ENCODE results near the gene LUC7L. TPM values are rescaled to one million over a fixed set of nuclear protein-coding genes. Genes with fewer than 3 reads are reported as not detected.
A peak's percentile ranks its signal among the peaks of the same experiment; 100 is the strongest.

Gene LUC7L
- total RNA-seq, 2 experiments from 2014 or later, result 94.8 to 98.4 TPM

DNA sequence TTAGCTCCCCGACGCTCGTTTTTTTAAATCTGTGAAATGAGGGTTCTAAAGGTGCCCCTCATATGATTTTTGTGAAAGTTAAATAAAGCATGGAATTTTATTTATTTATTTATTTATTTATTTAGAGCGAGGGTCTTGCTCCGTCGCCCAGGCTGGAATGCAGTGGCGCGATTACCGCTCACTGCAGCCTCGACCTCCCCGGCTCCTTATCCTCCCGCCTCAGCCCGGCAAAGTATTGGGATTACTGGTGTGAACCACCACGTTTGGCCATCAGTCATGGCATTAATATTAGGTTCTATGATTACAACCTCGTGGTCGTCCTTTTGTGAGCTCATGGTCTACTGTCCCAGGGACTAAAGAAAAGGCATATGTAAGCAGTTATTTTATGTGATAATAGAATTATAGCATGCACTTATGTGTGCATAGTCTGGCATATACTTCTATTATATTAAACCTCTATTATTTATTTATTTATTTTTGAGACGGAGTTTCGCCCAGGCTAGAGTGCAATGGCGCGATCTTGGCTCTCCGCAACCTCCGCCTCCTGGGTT is 557 bp upstream of the LUC7L start:
- H3K36me3 Mint-ChIP-seq (ENCODE audit: low read depth), result peaks cover 41% of the 10 kb centered on the region
- no peaks in the 10 kb centered on the region for H3K27me3 Mint-ChIP-seq
- TF ChIP-seq, protein P1, sequence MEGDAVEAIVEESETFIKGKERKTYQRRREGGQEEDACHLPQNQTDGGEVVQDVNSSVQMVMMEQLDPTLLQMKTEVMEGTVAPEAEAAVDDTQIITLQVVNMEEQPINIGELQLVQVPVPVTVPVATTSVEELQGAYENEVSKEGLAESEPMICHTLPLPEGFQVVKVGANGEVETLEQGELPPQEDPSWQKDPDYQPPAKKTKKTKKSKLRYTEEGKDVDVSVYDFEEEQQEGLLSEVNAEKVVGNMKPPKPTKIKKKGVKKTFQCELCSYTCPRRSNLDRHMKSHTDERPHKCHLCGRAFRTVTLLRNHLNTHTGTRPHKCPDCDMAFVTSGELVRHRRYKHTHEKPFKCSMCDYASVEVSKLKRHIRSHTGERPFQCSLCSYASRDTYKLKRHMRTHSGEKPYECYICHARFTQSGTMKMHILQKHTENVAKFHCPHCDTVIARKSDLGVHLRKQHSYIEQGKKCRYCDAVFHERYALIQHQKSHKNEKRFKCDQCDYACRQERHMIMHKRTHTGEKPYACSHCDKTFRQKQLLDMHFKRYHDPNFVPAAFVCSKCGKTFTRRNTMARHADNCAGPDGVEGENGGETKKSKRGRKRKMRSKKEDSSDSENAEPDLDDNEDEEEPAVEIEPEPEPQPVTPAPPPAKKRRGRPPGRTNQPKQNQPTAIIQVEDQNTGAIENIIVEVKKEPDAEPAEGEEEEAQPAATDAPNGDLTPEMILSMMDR (IDR thresholded peaks at IDR 0.05), result no peak
- H3K4me1 Mint-ChIP-seq (ENCODE audit: low read depth), result peaks cover 44% of the 10 kb centered on the region
- H3K4me3 Mint-ChIP-seq, result peak overlapping the region; percentile 90
- POLR2A ChIA-PET, result interaction anchor here (0.6 to 2.4 kb wide), 6 partner anchors 12 to 153 kb away, joined by 3 to 12 read pairs (median 8); partner anchors contain the start of gene AXIN1
- H3K36me3 ChIP-seq (ENCODE audit: insufficient read depth, low read length), result peaks cover 30% of the 10 kb centered on the region
- peak overlapping the region; percentile 86 for H3K27ac Mint-ChIP-seq
- H3K27ac ChIP-seq (ENCODE audit: low read depth in 1 of 2, low read length in 2 of 2), result peak overlapping the region; percentile 86 to 91
- no peaks in the 10 kb centered on the region for H3K9me3 Mint-ChIP-seq
- CTCF ChIA-PET, result interaction anchor here (1.2 to 3.1 kb wide), 2 partner anchors 19 to 133 kb away, joined by 3 to 11 read pairs; no protein-coding TSS in a partner anchor
- H3K9me3 ChIP-seq (ENCODE audit: control insufficient read depth in 1 of 2, insufficient read depth in 1 of 2, low read length in 2 of 2), result no peaks in the 10 kb centered on the region
- peak in 1 of 14 experiments; percentile 26 for DNase-seq
- peaks cover 29% of the 10 kb centered on the region for H3K4me1 ChIP-seq (ENCODE audit: insufficient read depth, low read length)
- no peak for ATAC-seq (ENCODE audit: poor library complexity)
- H3K4me3 ChIP-seq (ENCODE audit: low read length), result peak overlapping the region; percentile 96
- no peaks in the 10 kb centered on the region for H3K27me3 ChIP-seq (ENCODE audit: control insufficient read depth in 1 of 2, insufficient read depth in 2 of 2, low read length in 2 of 2)
- intact Hi-C loops (cut with DNase I, micrococcal nuclease), result loop anchor here in 1 of 2 experiments (5.0 kb wide), 1 partner anchor 297 kb away; the partner anchor contains the start of gene CAPN15

- Histone ChIP-seq H3K4me1 (ENCODE audit: insufficient read depth, low read length) (peaks cover 21% of the 10 kb centered on the region), H3K27me3 (ENCODE audit: control insufficient read depth in 1 of 2, insufficient read depth in 2 of 2, low read length in 2 of 2) (no peaks in the 10 kb centered on the region), H3K9me3 (ENCODE audit: control insufficient read depth in 1 of 2, insufficient read depth in 1 of 2, low read length in 2 of 2) (no peaks in the 10 kb centered on the region), H3K36me3 (ENCODE audit: insufficient read depth, low read length) (peaks cover 45% of the 10 kb centered on the region), H3K4me3 (ENCODE audit: low read length) (peak overlapping the region; percentile 96), H3K27ac (ENCODE audit: low read depth in 1 of 2, low read length in 2 of 2) (peak overlapping the region; percentile 86 to 91)
- no peaks in the 10 kb centered on the region for H3K9me3 Mint-ChIP-seq
- peaks cover 51% of the 10 kb centered on the region for H3K36me3 Mint-ChIP-seq (ENCODE audit: low read depth)
- ChIA-PET POLR2A (interaction anchor here (0.9 to 2.4 kb wide), 8 partner anchors 10 to 173 kb away, joined by 3 to 12 read pairs (median 5); partner anchors contain the start of genes AXIN1 and DECR2), CTCF (interaction anchor here (0.9 to 3.1 kb wide), 4 partner anchors 124 to 134 kb away, joined by 3 to 11 read pairs (median 4); no protein-coding TSS in a partner anchor)
- intact Hi-C loops (cut with DNase I, micrococcal nuclease), result loop anchor here in 1 of 2 experiments (5.0 kb wide), 1 partner anchor 299 kb away; the partner anchor contains the start of gene CAPN15
- peak overlapping the region; percentile 89 for H3K4me3 Mint-ChIP-seq
- no peaks in the 10 kb centered on the region for H3K27me3 Mint-ChIP-seq
- H3K27ac Mint-ChIP-seq, result peak overlapping the region; percentile 86
- ATAC-seq (ENCODE audit: poor library complexity), result peak; percentile 40
- peaks cover 39% of the 10 kb centered on the region for H3K4me1 Mint-ChIP-seq (ENCODE audit: low read depth)
- TF ChIP-seq, protein P1 (IDR thresholded peaks at IDR 0.05), result no peak
- peak in 2 of 14 experiments; percentile 14 to 28 for DNase-seq
Measured at GRCh38 chr16:228151-228851, 948 bp downstream of the LUC7L start.

DNA sequence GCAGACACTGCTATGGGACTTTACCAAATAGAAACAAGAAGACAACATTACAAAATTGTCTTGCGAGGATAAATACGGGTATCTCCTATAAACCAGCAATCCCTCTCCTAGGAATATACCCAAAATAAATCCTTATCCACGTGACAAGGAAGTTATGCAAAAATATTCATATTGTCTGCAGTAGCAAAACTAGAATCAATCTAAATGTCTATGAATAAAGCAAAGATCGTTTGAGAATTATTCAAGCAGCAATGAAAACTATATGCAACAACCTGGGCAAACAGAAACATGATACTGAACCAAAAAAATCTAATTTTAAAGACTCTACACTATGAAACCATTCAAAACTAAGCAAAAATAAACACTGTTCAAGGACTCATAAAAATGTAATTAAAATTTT is 9.2 kb downstream of the LUC7L start:
- ChIA-PET POLR2A (no interaction called here), CTCF (no interaction called here)
- Mint-ChIP-seq H3K36me3 (ENCODE audit: low read depth) (peaks cover 66% of the 10 kb centered on the region), H3K9me3 (no peaks in the 10 kb centered on the region), H3K4me1 (ENCODE audit: low read depth) (peaks cover 14% of the 10 kb centered on the region), H3K27ac (no peak overlapping the region), H3K27me3 (no peaks in the 10 kb centered on the region), H3K4me3 (no peak overlapping the region)
- Histone ChIP-seq H3K4me3 (ENCODE audit: low read length) (no peak overlapping the region), H3K4me1 (ENCODE audit: insufficient read depth, low read length) (no peaks in the 10 kb centered on the region), H3K9me3 (ENCODE audit: control insufficient read depth in 1 of 2, insufficient read depth in 1 of 2, low read length in 2 of 2) (no peaks in the 10 kb centered on the region), H3K36me3 (ENCODE audit: insufficient read depth, low read length) (peaks cover 81% of the 10 kb centered on the region), H3K27ac (ENCODE audit: low read depth in 1 of 2, low read length in 2 of 2) (no peak overlapping the region), H3K27me3 (ENCODE audit: control insufficient read depth in 1 of 2, insufficient read depth in 2 of 2, low read length in 2 of 2) (no peaks in the 10 kb centered on the region)
- no peak for ATAC-seq (ENCODE audit: poor library complexity)
- no peak for DNase-seq
- TF ChIP-seq, protein P1 (IDR thresholded peaks at IDR 0.05), result no peak
- intact Hi-C loops (cut with DNase I, micrococcal nuclease), result no loop called here

Measured in CD4-positive, alpha-beta T cell (primary cell).